ENCODE data around the gene LRP4. TPM values are rescaled to one million over a fixed set of nuclear protein-coding genes. Genes with fewer than 3 reads are reported as not detected.

The LRP4 gene
- polyA plus RNA-seq, 3 donors: not detected

DNA sequence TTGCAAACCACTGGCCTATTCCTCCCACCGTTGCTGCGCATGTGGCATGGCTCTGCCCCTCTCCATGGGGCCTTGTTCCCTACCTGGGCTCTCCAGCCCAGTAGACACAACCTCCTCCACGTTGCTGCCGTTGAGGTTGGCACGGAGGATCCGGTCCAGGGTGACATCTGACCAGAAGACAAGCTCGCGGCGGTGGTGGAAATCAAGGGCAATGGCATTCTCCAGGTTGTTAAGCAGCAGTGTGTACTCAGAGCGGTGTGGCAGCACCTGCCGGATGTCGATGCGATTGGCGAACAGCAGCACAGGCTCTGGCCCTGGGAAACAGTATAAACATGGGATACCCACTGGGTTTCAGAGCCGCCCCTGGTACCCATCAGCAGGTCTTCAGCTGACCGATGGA lies 23.8 kb downstream of the LRP4 start:
- Histone ChIP-seq H3K27me3 (ENCODE audit: control insufficient read depth in 2 of 2, insufficient read depth in 2 of 2, low read length in 2 of 2) (no peaks in the 10 kb centered on the region), H3K27ac (ENCODE audit: low read depth in 1 of 2, low read length in 2 of 2) (no peak overlapping the region), H3K4me3 (replicated peaks in 1 of 3; ENCODE audit: low read depth in 2 of 3, low read length in 3 of 3) (no peak overlapping the region), H3K9me3 (replicated peaks in 1 of 2; ENCODE audit: control insufficient read depth in 1 of 2, insufficient read depth in 1 of 2, low read length in 2 of 2) (no peaks in the 10 kb centered on the region), H2AFZ (ENCODE audit: insufficient read depth, low read depth, low read length, poor library complexity, severe bottlenecking) (no peak overlapping the region), H3K36me3 (replicated peaks in 1 of 2; ENCODE audit: control insufficient read depth in 1 of 2, insufficient read depth in 2 of 2, low read length in 2 of 2) (no peaks in the 10 kb centered on the region), H3K4me2 (replicated peaks; ENCODE audit: extremely low read depth, low read length, poor library complexity, severe bottlenecking) (no peak overlapping the region), H3K79me2 (ENCODE audit: insufficient read depth, low read length) (no peaks in the 10 kb centered on the region), H3K9ac (ENCODE audit: insufficient read depth, low read length, poor library complexity, severe bottlenecking) (no peak overlapping the region), H4K20me1 (ENCODE audit: insufficient read depth, low read length) (no peaks in the 10 kb centered on the region), H3K4me1 (ENCODE audit: control insufficient read depth in 1 of 2, insufficient read depth in 2 of 2, low read length in 2 of 2) (no peaks in the 10 kb centered on the region)
- H3K4me3 Mint-ChIP-seq: no peak overlapping the region
- TF ChIP-seq, protein P1, sequence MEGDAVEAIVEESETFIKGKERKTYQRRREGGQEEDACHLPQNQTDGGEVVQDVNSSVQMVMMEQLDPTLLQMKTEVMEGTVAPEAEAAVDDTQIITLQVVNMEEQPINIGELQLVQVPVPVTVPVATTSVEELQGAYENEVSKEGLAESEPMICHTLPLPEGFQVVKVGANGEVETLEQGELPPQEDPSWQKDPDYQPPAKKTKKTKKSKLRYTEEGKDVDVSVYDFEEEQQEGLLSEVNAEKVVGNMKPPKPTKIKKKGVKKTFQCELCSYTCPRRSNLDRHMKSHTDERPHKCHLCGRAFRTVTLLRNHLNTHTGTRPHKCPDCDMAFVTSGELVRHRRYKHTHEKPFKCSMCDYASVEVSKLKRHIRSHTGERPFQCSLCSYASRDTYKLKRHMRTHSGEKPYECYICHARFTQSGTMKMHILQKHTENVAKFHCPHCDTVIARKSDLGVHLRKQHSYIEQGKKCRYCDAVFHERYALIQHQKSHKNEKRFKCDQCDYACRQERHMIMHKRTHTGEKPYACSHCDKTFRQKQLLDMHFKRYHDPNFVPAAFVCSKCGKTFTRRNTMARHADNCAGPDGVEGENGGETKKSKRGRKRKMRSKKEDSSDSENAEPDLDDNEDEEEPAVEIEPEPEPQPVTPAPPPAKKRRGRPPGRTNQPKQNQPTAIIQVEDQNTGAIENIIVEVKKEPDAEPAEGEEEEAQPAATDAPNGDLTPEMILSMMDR (IDR thresholded peaks at IDR 0.05): no peak
- H3K36me3 Mint-ChIP-seq: no peaks in the 10 kb centered on the region
- no peak overlapping the region for H3K27ac Mint-ChIP-seq
- H3K9me3 Mint-ChIP-seq: peaks cover 0 to 3% (median 0%) of the 10 kb centered on the region in 7 donors
- WGBS (ENCODE audit: insufficient coverage): 95% methylated on average over 16 of the region's 16 CpGs
- no peaks in the 10 kb centered on the region for H3K27me3 Mint-ChIP-seq (ENCODE audit: low read depth in 3 of 3)
- no peak for DNase-seq
- peaks cover 2% of the 10 kb centered on the region for H3K4me1 Mint-ChIP-seq
- intact Hi-C loops (cut with micrococcal nuclease): no loop called here

DNA sequence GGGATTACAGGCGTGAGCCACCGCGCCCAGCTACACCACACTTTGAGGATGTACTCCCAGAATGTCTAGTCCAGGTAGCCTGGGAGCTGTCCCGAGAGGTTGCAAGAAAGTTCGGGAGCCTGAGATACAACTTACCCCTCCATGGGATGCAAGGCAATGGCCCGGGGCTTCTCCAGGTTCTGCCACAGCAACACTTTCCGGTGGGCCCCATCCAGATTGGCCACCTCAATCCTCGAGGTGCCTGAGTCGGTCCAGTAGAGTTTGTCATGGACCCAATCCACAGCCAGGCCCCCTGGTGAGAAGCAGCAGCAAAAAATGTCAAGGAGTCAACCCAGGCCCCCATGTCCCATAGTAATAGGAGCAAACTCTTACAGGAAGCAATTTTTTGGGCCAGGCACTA lies 25.5 kb downstream of the LRP4 start:
- peaks cover 2% of the 10 kb centered on the region for H3K4me1 Mint-ChIP-seq
- Histone ChIP-seq H2AFZ (ENCODE audit: insufficient read depth, low read depth, low read length, poor library complexity, severe bottlenecking) (no peak overlapping the region), H3K9me3 (replicated peaks in 1 of 2; ENCODE audit: control insufficient read depth in 1 of 2, insufficient read depth in 1 of 2, low read length in 2 of 2) (no peaks in the 10 kb centered on the region), H3K27me3 (ENCODE audit: control insufficient read depth in 2 of 2, insufficient read depth in 2 of 2, low read length in 2 of 2) (no peaks in the 10 kb centered on the region), H3K4me1 (ENCODE audit: control insufficient read depth in 1 of 2, insufficient read depth in 2 of 2, low read length in 2 of 2) (no peaks in the 10 kb centered on the region), H3K36me3 (replicated peaks in 1 of 2; ENCODE audit: control insufficient read depth in 1 of 2, insufficient read depth in 2 of 2, low read length in 2 of 2) (no peaks in the 10 kb centered on the region), H3K4me2 (replicated peaks; ENCODE audit: extremely low read depth, low read length, poor library complexity, severe bottlenecking) (no peak overlapping the region), H3K79me2 (ENCODE audit: insufficient read depth, low read length) (no peaks in the 10 kb centered on the region), H3K4me3 (replicated peaks in 1 of 3; ENCODE audit: low read depth in 2 of 3, low read length in 3 of 3) (no peak overlapping the region), H3K27ac (ENCODE audit: low read depth in 1 of 2, low read length in 2 of 2) (no peak overlapping the region), H3K9ac (ENCODE audit: insufficient read depth, low read length, poor library complexity, severe bottlenecking) (no peak overlapping the region), H4K20me1 (ENCODE audit: insufficient read depth, low read length) (no peaks in the 10 kb centered on the region)
- intact Hi-C loops (cut with micrococcal nuclease): no loop called here
- no peak for DNase-seq
- H3K27me3 Mint-ChIP-seq (ENCODE audit: low read depth in 3 of 3): no peaks in the 10 kb centered on the region
- WGBS (ENCODE audit: insufficient coverage): 94% methylated on average over 9 of the region's 9 CpGs
- H3K4me3 Mint-ChIP-seq: no peak overlapping the region
- no peaks in the 10 kb centered on the region for H3K36me3 Mint-ChIP-seq
- H3K9me3 Mint-ChIP-seq: peaks cover 0 to 3% (median 0%) of the 10 kb centered on the region in 7 donors
- no peak overlapping the region for H3K27ac Mint-ChIP-seq
- TF ChIP-seq, protein P1 (IDR thresholded peaks at IDR 0.05): no peak

Data from CD14-positive monocyte (primary cell).